Natural killer cell (primary cell): Measurements from ENCODE around the gene KLK6. TPM values are rescaled to one million over a fixed set of nuclear protein-coding genes. Genes with fewer than 3 reads are reported as not detected.

Experiments used
- ATAC-seq, 3 donors: fragments of 150-1000 bp in 2 of 3; fragments of 200-7000 bp in 1 of 3; cut with Tn5 transposase; 1 replicate in 1 of 3; 2 replicates in 2 of 3; pipeline ENCODE4 v1.10.0; 2021; ENCODE audit warnings: mild to moderate bottlenecking in 2 of 3, moderate library complexity in 2 of 3
- DNase-seq, 2 donors: peaks; one replicate each; pipeline versions ENCODE4 v3.0.0 to v3.0.0-alpha.2; 2013 to 2021; ENCODE audit warnings: mixed read lengths in 1 of 2
- H3K27ac ChIP-seq: one replicate; pipeline ENCODE4 v1.5.1; 2013; ENCODE audit warnings: mild to moderate bottlenecking, low read length
- H3K27me3 ChIP-seq: one replicate; pipeline ENCODE4 v1.6.1; 2013; ENCODE audit warnings: low read length; ENCODE audit not compliant: control insufficient read depth, insufficient read depth
- H3K36me3 ChIP-seq: one replicate; pipeline ENCODE4 v1.6.1; 2013; ENCODE audit warnings: low read length; ENCODE audit not compliant: control insufficient read depth, insufficient read depth
- H3K4me1 ChIP-seq: one replicate; pipeline ENCODE4 v1.6.1; 2013; ENCODE audit warnings: low read length; ENCODE audit not compliant: control insufficient read depth, insufficient read depth
- H3K4me3 ChIP-seq: one replicate; pipeline ENCODE4 v1.5.1; 2013; ENCODE audit warnings: low read length
- H3K9me3 ChIP-seq: one replicate; pipeline ENCODE4 v1.6.1; 2013; ENCODE audit warnings: low read length; ENCODE audit not compliant: control insufficient read depth, insufficient read depth
- H3K27ac Mint-ChIP-seq, 2 donors: one replicate each; pipeline ENCODE4 v1.8.0; 2022; ENCODE audit warnings: mild to moderate bottlenecking in 2 of 2, mixed read lengths in 2 of 2, moderate library complexity in 1 of 2
- H3K27me3 Mint-ChIP-seq, 2 donors: one replicate each; pipeline ENCODE4 v1.8.0; 2022; ENCODE audit warnings: low read depth in 2 of 2, mixed read lengths in 2 of 2
- H3K36me3 Mint-ChIP-seq: one replicate; pipeline ENCODE4 v1.8.0; 2022; ENCODE audit warnings: mixed read lengths
- H3K4me1 Mint-ChIP-seq, 2 donors: one replicate each; pipeline ENCODE4 v1.8.0; 2022; ENCODE audit warnings: mixed read lengths in 2 of 2
- H3K4me3 Mint-ChIP-seq: one replicate; pipeline ENCODE4 v1.8.0; 2022; ENCODE audit warnings: mild to moderate bottlenecking, moderate library complexity, mixed read lengths
- H3K9me3 Mint-ChIP-seq, 2 donors: one replicate each; pipeline ENCODE4 v1.8.0; 2022; ENCODE audit warnings: mixed read lengths in 2 of 2
- CTCF ChIP-seq: fragments of 200-600 bp; IDR thresholded peaks from one replicate; pipeline ENCODE4 v1.8.0; 2022; ENCODE audit warnings: antibody characterized with exemption
- WGBS: methylation state at CpG from one replicate; pipeline ENCODE4 v1.1.7; 2013; ENCODE audit warnings: missing lambda C conversion rate; ENCODE audit not compliant: insufficient coverage; 5-methylcytosine and 5-hydroxymethylcytosine counted together
- intact Hi-C: fragments of 100-400 bp; cut with micrococcal nuclease; formaldehyde crosslinking; loops from one replicate; pipeline ENCODE4 v1.14.2; 2022
- total RNA-seq, 4 donors: library from RNA; stranded (reverse); fragments of 120-200 nt in 1 of 4; gene quantifications; one replicate each; pipeline versions ENCODE4 v1.2.3 to v1.2.4, GENCODE V29; 2013 to 2022

Gene KLK6
- not detected for total RNA-seq
- not detected for total RNA-seq (2013)

DNA sequence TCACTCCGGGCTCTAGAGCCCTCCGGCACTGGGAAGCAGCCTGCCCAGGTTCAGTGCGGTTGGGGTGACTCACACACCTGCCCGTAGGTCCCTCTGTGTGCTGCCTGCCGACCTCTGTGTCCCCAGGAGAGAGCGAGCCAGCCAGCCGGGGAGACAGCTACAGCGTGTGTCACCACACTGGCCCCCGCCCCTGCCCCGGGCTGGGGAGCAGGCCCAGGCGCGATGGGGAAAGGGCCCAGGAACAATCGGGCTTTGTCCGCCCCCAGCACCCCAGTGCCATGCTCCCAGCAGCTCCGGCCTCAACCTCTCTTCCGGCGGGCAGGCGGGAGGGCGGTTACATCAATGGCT, at the start of gene KLK6:
Gene KLK6 (minus strand): TSS at position 179 of the 348 bp plus-strand sequence. CDS start 1,487 bp downstream, outside the sequence.
- no peak within 1 kb of the TSS for H3K27ac ChIP-seq
- Mint-ChIP-seq H3K27ac (no peak within 1 kb of the TSS), H3K4me3 (no peak within 1 kb of the TSS), H3K27me3 (peaks cover 30 to 32% of the 10 kb centered on the region in 2 donors), H3K9me3 (no peaks in the 10 kb centered on the region), H3K4me1 (no peaks in the 10 kb centered on the region), H3K36me3 (no peaks in the 10 kb centered on the region)
- no peak for DNase-seq
- no peaks in the 10 kb centered on the region for H3K36me3 ChIP-seq
- intact Hi-C loops = no loop called here
- ATAC-seq = peak in 1 of 3 donors; percentile 8
- no peak within 1 kb of the TSS for H3K4me3 ChIP-seq
- WGBS = 81% methylated on average over 19 of the region's 19 CpGs
- TF ChIP-seq CTCF = no peak
- no peaks in the 10 kb centered on the region for H3K9me3 ChIP-seq
- no peaks in the 10 kb centered on the region for H3K27me3 ChIP-seq
- no peaks in the 10 kb centered on the region for H3K4me1 ChIP-seq

DNA sequence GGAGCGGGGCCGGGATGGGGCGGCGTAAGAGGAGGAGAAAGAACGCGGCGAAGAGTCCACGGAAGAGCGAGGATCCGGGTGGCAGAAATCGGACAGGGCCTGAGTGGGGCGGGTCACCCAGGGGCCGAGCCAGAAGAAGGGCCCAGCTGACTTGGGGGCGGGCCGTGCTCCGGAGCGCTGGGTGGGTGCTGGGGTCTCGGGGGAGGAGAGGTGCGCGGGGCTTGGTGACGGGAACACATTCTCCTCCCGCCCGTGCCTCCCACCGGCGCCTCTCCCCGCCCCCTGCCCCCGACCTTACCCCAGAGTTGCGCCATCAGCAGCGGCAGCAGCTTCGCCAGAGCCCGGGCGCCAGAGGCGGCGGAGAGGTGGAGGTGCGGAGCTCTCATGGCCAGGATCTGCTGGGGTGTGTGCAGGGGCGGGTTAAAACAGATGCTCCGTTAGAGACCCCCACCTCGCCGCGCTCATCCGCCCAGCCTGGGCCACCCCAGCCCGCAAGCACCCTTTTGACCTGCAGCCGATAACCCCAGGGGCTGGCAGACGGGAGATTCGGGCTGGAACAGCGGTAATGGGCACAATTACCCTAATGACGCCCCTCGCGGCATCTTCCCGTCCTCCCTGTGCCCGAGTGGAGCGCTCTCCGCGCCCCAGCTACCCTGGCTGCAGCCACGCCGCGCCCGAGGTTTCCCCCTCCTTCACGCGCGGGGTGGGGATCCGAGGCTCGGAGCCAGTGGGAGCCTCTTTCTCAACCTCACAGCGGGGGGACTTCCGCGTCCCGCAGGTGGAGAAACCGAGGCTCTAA, 49.6 kb upstream of the KLK6 start:
- intact Hi-C loops = no loop called here
- no peak overlapping the region for H3K4me3 ChIP-seq
- Mint-ChIP-seq H3K27me3 (peaks cover 50 to 54% of the 10 kb centered on the region in 2 donors), H3K4me1 (peaks cover 17 to 23% of the 10 kb centered on the region in 2 donors), H3K27ac (no peak overlapping the region), H3K36me3 (no peaks in the 10 kb centered on the region), H3K4me3 (peak overlapping the region; percentile 85), H3K9me3 (no peaks in the 10 kb centered on the region)
- H3K27ac ChIP-seq = no peak overlapping the region
- peaks cover 28% of the 10 kb centered on the region for H3K4me1 ChIP-seq
- H3K36me3 ChIP-seq = no peaks in the 10 kb centered on the region
- peak in 2 of 3 donors; percentile 29 to 39 for ATAC-seq
- DNase-seq = no peak
- peaks cover 25% of the 10 kb centered on the region for H3K27me3 ChIP-seq
- H3K9me3 ChIP-seq = no peaks in the 10 kb centered on the region
- 3% methylated on average over 63 of the region's 68 CpGs for WGBS
- TF ChIP-seq CTCF = no peak

DNA sequence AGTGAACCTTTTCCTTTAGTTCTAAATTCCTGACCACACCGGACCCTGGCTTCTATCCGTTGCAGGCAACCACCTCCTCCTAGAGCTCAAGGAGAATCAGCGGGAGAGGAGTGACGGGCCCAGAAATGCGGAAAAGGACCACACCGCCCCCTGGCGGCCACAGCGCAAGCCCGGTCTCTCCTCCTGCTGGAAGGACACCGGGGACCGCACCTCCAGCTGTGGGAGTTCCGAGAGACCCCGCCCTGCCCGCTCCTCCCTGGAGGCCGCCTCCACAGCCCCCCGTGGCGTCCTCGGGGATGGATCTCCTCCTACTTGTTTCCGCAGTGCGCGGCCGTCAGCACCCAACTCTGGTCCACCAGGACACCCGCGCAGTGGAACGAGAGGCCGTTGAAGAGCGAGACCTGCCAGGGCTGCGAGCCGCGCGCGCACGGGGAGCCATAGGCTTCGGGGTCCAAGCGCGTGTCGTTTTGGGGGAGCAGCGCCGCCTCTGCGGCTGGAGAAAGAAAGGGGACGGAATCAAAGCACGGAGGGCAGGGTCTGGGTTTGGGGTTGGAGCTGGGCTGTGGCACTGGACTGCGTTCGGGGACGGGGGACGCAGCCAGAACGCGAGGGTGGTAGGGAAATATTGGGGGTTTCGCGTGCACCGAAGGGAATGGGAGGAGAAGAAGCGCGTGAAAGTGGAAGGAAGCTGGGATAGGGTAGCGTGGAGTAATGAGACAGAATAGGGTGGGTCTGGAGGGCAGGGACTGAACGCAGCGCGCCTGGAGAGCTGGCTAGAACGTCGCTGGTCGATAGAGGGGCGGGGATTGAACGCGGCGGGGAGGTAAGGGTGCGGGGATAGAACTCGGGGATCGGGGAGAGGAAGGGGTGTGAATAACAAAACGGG, 47.6 kb upstream of the KLK6 start:
- Histone ChIP-seq H3K9me3 (no peaks in the 10 kb centered on the region), H3K4me1 (peaks cover 28% of the 10 kb centered on the region), H3K4me3 (no peak overlapping the region), H3K27me3 (peaks cover 24% of the 10 kb centered on the region), H3K36me3 (no peaks in the 10 kb centered on the region), H3K27ac (no peak overlapping the region)
- Mint-ChIP-seq H3K36me3 (no peaks in the 10 kb centered on the region), H3K27me3 (peaks cover 46 to 63% of the 10 kb centered on the region in 2 donors), H3K9me3 (no peaks in the 10 kb centered on the region), H3K27ac (no peak overlapping the region), H3K4me1 (peaks cover 17 to 23% of the 10 kb centered on the region in 2 donors), H3K4me3 (peak overlapping the region; percentile 74)
- peak; percentile 39 to 64 for DNase-seq
- peak; percentile 74 for TF ChIP-seq CTCF
- peak in 2 of 3 donors; percentile 29 to 58 for ATAC-seq
- intact Hi-C loops = no loop called here
- 4% methylated on average over 68 of the region's 68 CpGs for WGBS
